ENCODE measurements around the gene KIF4B.
"Not testable (repeated sequence)": the region's sequence is repeated elsewhere in the genome, so short reads cannot be mapped to it uniquely, and the experiment has no call there.

KIF4B gene, protein sequence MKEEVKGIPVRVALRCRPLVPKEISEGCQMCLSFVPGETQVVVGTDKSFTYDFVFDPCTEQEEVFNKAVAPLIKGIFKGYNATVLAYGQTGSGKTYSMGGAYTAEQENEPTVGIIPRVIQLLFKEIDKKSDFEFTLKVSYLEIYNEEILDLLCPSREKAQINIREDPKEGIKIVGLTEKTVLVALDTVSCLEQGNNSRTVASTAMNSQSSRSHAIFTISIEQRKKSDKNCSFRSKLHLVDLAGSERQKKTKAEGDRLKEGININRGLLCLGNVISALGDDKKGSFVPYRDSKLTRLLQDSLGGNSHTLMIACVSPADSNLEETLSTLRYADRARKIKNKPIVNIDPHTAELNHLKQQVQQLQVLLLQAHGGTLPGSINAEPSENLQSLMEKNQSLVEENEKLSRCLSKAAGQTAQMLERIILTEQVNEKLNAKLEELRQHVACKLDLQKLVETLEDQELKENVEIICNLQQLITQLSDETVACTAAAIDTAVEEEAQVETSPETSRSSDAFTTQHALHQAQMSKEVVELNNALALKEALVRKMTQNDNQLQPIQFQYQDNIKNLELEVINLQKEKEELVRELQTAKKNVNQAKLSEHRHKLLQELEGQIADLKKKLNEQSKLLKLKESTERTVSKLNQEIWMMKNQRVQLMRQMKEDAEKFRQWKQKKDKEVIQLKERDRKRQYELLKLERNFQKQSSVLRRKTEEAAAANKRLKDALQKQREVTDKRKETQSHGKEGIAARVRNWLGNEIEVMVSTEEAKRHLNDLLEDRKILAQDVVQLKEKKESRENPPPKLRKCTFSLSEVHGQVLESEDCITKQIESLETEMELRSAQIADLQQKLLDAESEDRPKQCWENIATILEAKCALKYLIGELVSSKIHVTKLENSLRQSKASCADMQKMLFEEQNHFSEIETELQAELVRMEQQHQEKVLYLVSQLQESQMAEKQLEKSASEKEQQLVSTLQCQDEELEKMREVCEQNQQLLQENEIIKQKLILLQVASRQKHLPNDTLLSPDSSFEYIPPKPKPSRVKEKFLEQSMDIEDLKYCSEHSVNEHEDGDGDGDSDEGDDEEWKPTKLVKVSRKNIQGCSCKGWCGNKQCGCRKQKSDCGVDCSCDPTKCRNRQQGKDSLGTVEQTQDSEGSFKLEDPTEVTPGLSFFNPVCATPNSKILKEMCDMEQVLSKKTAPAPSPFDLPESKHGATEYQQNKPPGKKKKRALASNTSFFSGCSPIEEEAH

GRCh38 chr5:155013526-155013925 lies at the start of gene KIF4B:
Gene KIF4B, plus strand, starts transcription at chr5:155013755. Its CDS starts 105 bp downstream, at chr5:155013860.
- Histone ChIP-seq H3K4me3 (ENCODE audit: low read depth, low read length) (no peak within 1 kb of the TSS), H3K27ac (ENCODE audit: low read depth, low read length) (no peak within 1 kb of the TSS), H3K9me3 (ENCODE audit: control insufficient read depth, insufficient read depth, low read length) (peaks cover 4% of the 10 kb centered on the region; the same call in 1 of the 2 replicates), H3K4me1 (ENCODE audit: control insufficient read depth, insufficient read depth, low read length) (no peaks in the 10 kb centered on the region), H3K36me3 (ENCODE audit: control insufficient read depth, insufficient read depth, low read length) (no peaks in the 10 kb centered on the region), H3K9ac (ENCODE audit: low read depth, low read length) (no peak within 1 kb of the TSS), H3K27me3 (ENCODE audit: control insufficient read depth, insufficient read depth, low read length) (no peaks in the 10 kb centered on the region)

- H3K4me3 ChIP-seq (ENCODE audit: low read depth, low read length): no peak overlapping the region
Measured at GRCh38 chr5:154966081-154966841, 47.3 kb upstream of the KIF4B start.

DNA sequence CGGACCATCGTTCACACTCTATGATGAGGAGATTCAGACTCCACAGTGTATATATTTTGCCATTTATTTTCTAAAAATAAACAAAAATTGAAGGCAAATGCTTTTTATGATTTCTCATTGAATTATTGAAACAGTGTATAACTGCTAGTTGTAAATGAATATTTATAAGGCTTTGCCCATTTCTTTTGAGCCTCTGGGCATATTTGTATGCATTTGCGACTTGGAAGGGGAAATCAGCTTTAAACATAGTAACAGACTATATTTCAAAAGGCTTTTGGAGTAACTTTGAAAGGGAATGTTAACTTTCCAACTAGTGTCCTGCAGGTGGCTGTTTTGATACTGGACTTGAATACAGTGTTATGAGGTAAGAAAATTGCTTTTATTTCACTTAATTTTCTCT lies 46.7 kb upstream of the KIF4B start:
- H3K4me3 ChIP-seq (ENCODE audit: low read depth, low read length): no peak overlapping the region
- no peaks in the 10 kb centered on the region for H3K9me3 ChIP-seq (ENCODE audit: control insufficient read depth, insufficient read depth, low read length)
- no peak overlapping the region for H3K27ac ChIP-seq (ENCODE audit: low read depth, low read length)
- no peaks in the 10 kb centered on the region for H3K27me3 ChIP-seq (ENCODE audit: control insufficient read depth, insufficient read depth, low read length)
- H3K4me1 ChIP-seq (ENCODE audit: control insufficient read depth, insufficient read depth, low read length): no peaks in the 10 kb centered on the region
- H3K36me3 ChIP-seq (ENCODE audit: control insufficient read depth, insufficient read depth, low read length): peaks cover 40% of the 10 kb centered on the region
- no peak overlapping the region for H3K9ac ChIP-seq (ENCODE audit: low read depth, low read length)

More at GRCh38 chr5:154966081-154966841, 47.3 kb upstream of the KIF4B start:
- Histone ChIP-seq H3K9ac (ENCODE audit: low read depth, low read length) (no peak overlapping the region), H3K9me3 (ENCODE audit: control insufficient read depth, insufficient read depth, low read length) (no peaks in the 10 kb centered on the region), H3K27me3 (ENCODE audit: control insufficient read depth, insufficient read depth, low read length) (no peaks in the 10 kb centered on the region), H3K27ac (ENCODE audit: low read depth, low read length) (no peak overlapping the region), H3K36me3 (ENCODE audit: control insufficient read depth, insufficient read depth, low read length) (peaks cover 47% of the 10 kb centered on the region), H3K4me1 (ENCODE audit: control insufficient read depth, insufficient read depth, low read length) (no peaks in the 10 kb centered on the region)

- Histone ChIP-seq H3K9ac (ENCODE audit: low read depth, low read length) (no peak overlapping the region), H3K4me1 (ENCODE audit: control insufficient read depth, insufficient read depth, low read length) (no peaks in the 10 kb centered on the region), H3K27me3 (ENCODE audit: control insufficient read depth, insufficient read depth, low read length) (no peaks in the 10 kb centered on the region), H3K36me3 (ENCODE audit: control insufficient read depth, insufficient read depth, low read length) (peaks cover 34% of the 10 kb centered on the region), H3K9me3 (ENCODE audit: control insufficient read depth, insufficient read depth, low read length) (no peaks in the 10 kb centered on the region), H3K27ac (ENCODE audit: low read depth, low read length) (no peak overlapping the region), H3K4me3 (ENCODE audit: low read depth, low read length) (no peak overlapping the region)
Measured at GRCh38 chr5:154967421-154968024, 46.0 kb upstream of the KIF4B start.

GRCh38 chr5:154968953-154969352 lies 44.6 kb upstream of the KIF4B start:
- no peak overlapping the region for H3K9ac ChIP-seq (ENCODE audit: low read depth, low read length)
- peaks cover 28% of the 10 kb centered on the region for H3K36me3 ChIP-seq (ENCODE audit: control insufficient read depth, insufficient read depth, low read length)
- no peaks in the 10 kb centered on the region for H3K27me3 ChIP-seq (ENCODE audit: control insufficient read depth, insufficient read depth, low read length)

DNA sequence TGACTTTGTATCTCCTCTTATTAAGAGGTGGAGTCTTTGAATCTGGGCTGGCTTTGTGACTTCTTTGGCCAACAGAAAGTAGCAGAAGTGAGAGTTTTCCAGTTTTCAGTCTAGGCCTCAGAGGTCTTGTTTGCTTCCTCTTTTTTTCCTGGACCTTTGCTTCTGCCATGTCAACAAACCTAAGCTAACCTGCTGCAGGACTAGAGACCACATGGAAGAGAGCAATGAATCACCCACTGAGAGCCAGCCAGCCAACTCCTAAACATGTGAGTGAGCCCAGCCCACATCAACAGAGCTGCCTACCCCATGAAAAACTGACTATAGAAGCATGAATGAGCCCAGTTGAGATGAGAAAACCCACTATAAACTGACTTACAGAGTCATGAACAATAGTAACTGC lies 42.8 kb upstream of the KIF4B start:
- Histone ChIP-seq H3K4me3 (ENCODE audit: low read depth, low read length) (no peak overlapping the region), H3K27me3 (ENCODE audit: control insufficient read depth, insufficient read depth, low read length) (no peaks in the 10 kb centered on the region), H3K36me3 (ENCODE audit: control insufficient read depth, insufficient read depth, low read length) (peaks cover 28% of the 10 kb centered on the region), H3K4me1 (ENCODE audit: control insufficient read depth, insufficient read depth, low read length) (0 out of 2 replicates have a peak, but pooled peaks cover 2% of the 10 kb centered on the region), H3K9ac (ENCODE audit: low read depth, low read length) (no peak overlapping the region), H3K27ac (ENCODE audit: low read depth, low read length) (no peak overlapping the region), H3K9me3 (ENCODE audit: control insufficient read depth, insufficient read depth, low read length) (no peaks in the 10 kb centered on the region)

More at GRCh38 chr5:154968953-154969352, 44.6 kb upstream of the KIF4B start:
- H3K4me3 ChIP-seq (ENCODE audit: low read depth, low read length): no peak overlapping the region
- no peak overlapping the region for H3K27ac ChIP-seq (ENCODE audit: low read depth, low read length)
- no peaks in the 10 kb centered on the region for H3K9me3 ChIP-seq (ENCODE audit: control insufficient read depth, insufficient read depth, low read length)
- 0 out of 2 replicates have a peak, but pooled peaks cover 2% of the 10 kb centered on the region for H3K4me1 ChIP-seq (ENCODE audit: control insufficient read depth, insufficient read depth, low read length)

DNA sequence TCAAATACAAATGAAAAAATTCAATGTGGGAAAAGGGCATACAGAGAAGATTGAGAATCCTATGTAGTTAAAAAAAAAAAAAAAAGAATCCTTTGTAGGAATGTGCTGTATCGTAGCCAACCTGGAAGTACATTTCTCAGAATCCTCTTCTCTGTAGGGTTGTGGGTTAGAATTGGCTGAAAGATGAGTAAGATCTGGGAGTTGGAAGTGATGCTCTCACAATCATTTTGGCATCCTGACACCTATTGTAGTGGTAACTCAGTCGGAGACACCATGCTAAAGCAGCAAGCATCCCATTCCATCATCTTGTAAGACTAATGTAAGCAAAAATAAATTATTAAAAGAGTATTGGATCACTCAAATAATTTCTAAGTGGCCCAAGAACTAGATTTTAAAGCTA lies 42.1 kb upstream of the KIF4B start:
- H3K4me3 ChIP-seq (ENCODE audit: low read depth, low read length): no peak overlapping the region
- peaks cover 23% of the 10 kb centered on the region for H3K36me3 ChIP-seq (ENCODE audit: control insufficient read depth, insufficient read depth, low read length)
- no peaks in the 10 kb centered on the region for H3K27me3 ChIP-seq (ENCODE audit: control insufficient read depth, insufficient read depth, low read length)
- H3K9ac ChIP-seq (ENCODE audit: low read depth, low read length): no peak overlapping the region
- 0 out of 2 replicates have a peak, but pooled peaks cover 2% of the 10 kb centered on the region for H3K4me1 ChIP-seq (ENCODE audit: control insufficient read depth, insufficient read depth, low read length)
- H3K9me3 ChIP-seq (ENCODE audit: control insufficient read depth, insufficient read depth, low read length): no peaks in the 10 kb centered on the region
- H3K27ac ChIP-seq (ENCODE audit: low read depth, low read length): no peak overlapping the region

DNA sequence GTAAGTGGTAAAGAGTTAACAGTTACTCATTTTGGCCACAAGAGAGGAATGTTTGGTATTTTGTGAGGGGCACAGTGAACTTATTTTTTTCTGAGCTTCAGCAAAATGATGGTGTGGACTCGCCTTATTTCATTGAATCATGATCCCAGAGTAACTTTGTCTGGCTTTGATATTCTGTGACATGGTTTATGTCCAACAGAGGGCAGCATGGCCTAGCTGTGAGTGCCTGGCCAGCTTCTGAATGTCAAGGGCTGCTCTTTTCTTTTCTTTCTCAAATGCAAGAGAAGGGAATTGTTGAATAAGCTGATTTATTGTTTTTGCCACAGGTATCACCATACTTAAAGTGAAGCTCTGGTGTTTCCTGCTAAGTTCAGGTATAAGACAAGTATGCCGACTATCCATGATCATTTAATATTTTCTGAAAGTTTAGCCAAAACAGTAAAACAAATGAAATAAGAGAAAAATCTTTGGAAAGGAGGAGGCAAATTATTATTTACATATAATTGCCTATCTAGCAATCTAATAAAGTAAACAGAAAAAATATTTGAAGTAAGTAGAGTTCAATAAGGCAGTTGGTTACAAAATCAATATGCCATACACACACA lies 41.0 kb upstream of the KIF4B start:
- Histone ChIP-seq H3K27me3 (ENCODE audit: control insufficient read depth, insufficient read depth, low read length) (no peaks in the 10 kb centered on the region), H3K9me3 (ENCODE audit: control insufficient read depth, insufficient read depth, low read length) (no peaks in the 10 kb centered on the region), H3K4me3 (ENCODE audit: low read depth, low read length) (no peak overlapping the region), H3K9ac (ENCODE audit: low read depth, low read length) (no peak overlapping the region), H3K36me3 (ENCODE audit: control insufficient read depth, insufficient read depth, low read length) (peaks cover 12% of the 10 kb centered on the region), H3K4me1 (ENCODE audit: control insufficient read depth, insufficient read depth, low read length) (0 out of 2 replicates have a peak, but pooled peaks cover 2% of the 10 kb centered on the region), H3K27ac (ENCODE audit: low read depth, low read length) (no peak overlapping the region)

- H3K9ac ChIP-seq (ENCODE audit: low read depth, low read length); H3K27me3 ChIP-seq (ENCODE audit: control insufficient read depth, insufficient read depth, low read length); H3K27ac ChIP-seq (ENCODE audit: low read depth, low read length); H3K9me3 ChIP-seq (ENCODE audit: control insufficient read depth, insufficient read depth, low read length); H3K4me3 ChIP-seq (ENCODE audit: low read depth, low read length); H3K36me3 ChIP-seq (ENCODE audit: control insufficient read depth, insufficient read depth, low read length); H3K4me1 ChIP-seq (ENCODE audit: control insufficient read depth, insufficient read depth, low read length): not testable (repeated sequence)
Measured at GRCh38 chr5:154976082-154976481, 37.5 kb upstream of the KIF4B start.

Data from HUES48 (cell line).